Smooth muscle cell (in vitro differentiated cells): ENCODE data around the gene CDKN2B-AS1. TPM values are rescaled to one million over a fixed set of nuclear protein-coding genes. Genes with fewer than 3 reads are reported as not detected.

Source experiments
- DNase-seq: peaks from one replicate; lab custom pipeline; 2025; ENCODE audit not compliant: unreplicated experiment; lab: John Stamatoyannopoulos, UW
- H2AFZ ChIP-seq: fragments of 200-600 bp; sonication (generic); 2 replicates; pipeline ENCODE4 v1.6.0; 2016; ENCODE audit warnings: antibody characterized with exemption, low read depth, mild to moderate bottlenecking
- H3F3A ChIP-seq: fragments of 200-600 bp; sonication (generic); 2 replicates; pipeline ENCODE4 v1.6.0; 2017; ENCODE audit warnings: antibody characterized with exemption, low read depth
- H3K27ac ChIP-seq: fragments of 200-600 bp; sonication (generic); 2 replicates; pipeline ENCODE4 v1.5.1; 2016; ENCODE audit warnings: low read depth, mild to moderate bottlenecking
- H3K27me3 ChIP-seq: fragments of 200-600 bp; sonication (generic); 2 replicates; pipeline ENCODE4 v1.6.1; 2016; ENCODE audit warnings: low read depth, mild to moderate bottlenecking
- H3K36me3 ChIP-seq: fragments of 200-600 bp; sonication (generic); 2 replicates; pipeline ENCODE4 v1.5.1; 2016; ENCODE audit warnings: low read depth
- H3K4me1 ChIP-seq: fragments of 200-600 bp; sonication (generic); 2 replicates; pipeline ENCODE4 v1.5.1; 2016; ENCODE audit warnings: low read depth
- H3K4me2 ChIP-seq: fragments of 200-600 bp; sonication (generic); 2 replicates; pipeline ENCODE4 v1.6.0; 2016; ENCODE audit warnings: mild to moderate bottlenecking
- H3K4me3 ChIP-seq: fragments of 200-600 bp; sonication (generic); 2 replicates; pipeline ENCODE4 v1.5.1; 2016; ENCODE audit warnings: mild to moderate bottlenecking
- H3K79me2 ChIP-seq: fragments of 200-600 bp; sonication (generic); 2 replicates; pipeline ENCODE4 v1.6.0; 2016; ENCODE audit warnings: low read depth, mild to moderate bottlenecking
- H3K9ac ChIP-seq: fragments of 200-600 bp; sonication (generic); 2 replicates; pipeline ENCODE4 v1.6.0; 2016; ENCODE audit warnings: low read depth
- H3K9me3 ChIP-seq: fragments of 200-600 bp; sonication (generic); replicated peaks from 2 replicates; pipeline ENCODE4 v1.5.1; 2016; ENCODE audit warnings: low read depth
- H4K20me1 ChIP-seq: fragments of 200-600 bp; sonication (generic); 2 replicates; pipeline ENCODE4 v1.6.0; 2016; ENCODE audit warnings: low read depth
- CTCF ChIP-seq: fragments of 200-600 bp; sonication (generic); IDR thresholded peaks from 2 replicates; pipeline ENCODE4 v1.5.1; 2017; ENCODE audit warnings: borderline replicate concordance, mild to moderate bottlenecking, antibody characterized with exemption; ENCODE audit not compliant: insufficient read depth, poor library complexity, severe bottlenecking
- WGBS: methylation state at CpG from one replicate; pipeline ENCODE4 v1.1.7; 2016; ENCODE audit warnings: low lambda C conversion rate; 5-methylcytosine and 5-hydroxymethylcytosine counted together
- polyA plus RNA-seq: library from polyadenylated mRNA; unstranded; fragments of >200 nt; fragmentation: Nextera tagmentation; extraction: Ambion mirVana; gene quantifications from 2 replicates; pipeline ENCODE4 v1.2.1, GENCODE V29; 2016
- total RNA-seq: library from RNA; depleted of rRNA; stranded (reverse); fragments of >200 nt; gene quantifications from 2 replicates; pipeline ENCODE4 v1.2.3, GENCODE V29; 2014

The CDKN2B-AS1 gene
- total and polyA plus RNA-seq, 2 experiments from 2014 or later, result 32.7 to 38.5 TPM

- peak; percentile 24 for TF ChIP-seq CTCF
- Histone ChIP-seq H4K20me1 (peaks cover 69% of the 10 kb centered on the region), H3K4me3 (peak overlapping the region; percentile 65), H3K9me3 (no peaks in the 10 kb centered on the region), H3K79me2 (peaks cover 60% of the 10 kb centered on the region), H3K27ac (peak overlapping the region; percentile 81), H3K4me2 (peak overlapping the region; percentile 98), H3K27me3 (no peaks in the 10 kb centered on the region), H3K4me1 (peaks cover 31% of the 10 kb centered on the region), H2AFZ (no peak overlapping the region), H3K36me3 (peaks cover 8% of the 10 kb centered on the region), H3K9ac (peak overlapping the region; percentile 93), H3F3A (peaks cover 20% of the 10 kb centered on the region)
- DNase-seq, result no peak
- WGBS, result 18% methylated on average over 25 of the region's 25 CpGs
Measured at GRCh38 chr9:22005021-22005701, 10.6 kb downstream of the CDKN2B-AS1 start.

- Histone ChIP-seq H3K4me3 (peak overlapping the region; percentile 65), H3K4me2 (peak overlapping the region; percentile 98), H3K9ac (peak overlapping the region; percentile 93), H3K79me2 (peaks cover 60% of the 10 kb centered on the region), H4K20me1 (peaks cover 69% of the 10 kb centered on the region), H3K27me3 (no peaks in the 10 kb centered on the region), H3K9me3 (no peaks in the 10 kb centered on the region), H3K36me3 (peaks cover 8% of the 10 kb centered on the region), H2AFZ (no peak overlapping the region), H3F3A (peaks cover 20% of the 10 kb centered on the region), H3K27ac (peak overlapping the region; percentile 81), H3K4me1 (peaks cover 31% of the 10 kb centered on the region)
- TF ChIP-seq CTCF, result no peak
- WGBS, result 3% methylated on average over 38 of the region's 44 CpGs
- no peak for DNase-seq
Measured at GRCh38 chr9:22005702-22006606, 11.4 kb downstream of the CDKN2B-AS1 start.

GRCh38 chr9:22008384-22008716, 13.8 kb downstream of the CDKN2B-AS1 start:
- no peak for TF ChIP-seq CTCF
- peak overlapping the region; percentile 8 for H2AFZ ChIP-seq
- H3K4me2 ChIP-seq, result peak overlapping the region; percentile 98
- H3K4me3 ChIP-seq, result peak overlapping the region; percentile 65
- no peak for DNase-seq
- H3K36me3 ChIP-seq, result peaks cover 8% of the 10 kb centered on the region
- H3K79me2 ChIP-seq, result peaks cover 54% of the 10 kb centered on the region
- no peaks in the 10 kb centered on the region for H3K27me3 ChIP-seq
- no peaks in the 10 kb centered on the region for H3K9me3 ChIP-seq
- WGBS, result under 1% methylated on average over 8 of the region's 8 CpGs
- H4K20me1 ChIP-seq, result peaks cover 51% of the 10 kb centered on the region
- peak overlapping the region; percentile 93 for H3K9ac ChIP-seq
- peaks cover 16% of the 10 kb centered on the region for H3F3A ChIP-seq
- H3K27ac ChIP-seq, result peak overlapping the region; percentile 81
- H3K4me1 ChIP-seq, result peaks cover 31% of the 10 kb centered on the region
